Neural cell (in vitro differentiated cells): Measurements from ENCODE around the gene NUP107. TPM values are rescaled to one million over a fixed set of nuclear protein-coding genes. Genes with fewer than 3 reads are reported as not detected.

ENCODE experiments used
- H2AFZ ChIP-seq: fragments of 200-600, 300-800 bp; sonication (generic), shearing (Covaris generic); 2 replicates; pipeline ENCODE4 v1.6.0; 2014; ENCODE audit warnings: low read depth, mild to moderate bottlenecking, antibody characterized with exemption, low read length, moderate library complexity
- H3F3A ChIP-seq: fragments of 200-600 bp; shearing (Covaris generic); 2 replicates; pipeline ENCODE4 v1.6.1; 2016; ENCODE audit warnings: mild to moderate bottlenecking, moderate library complexity, mixed read lengths, antibody characterized with exemption, low read length; ENCODE audit not compliant: insufficient read depth, poor library complexity, severe bottlenecking
- H3K27ac ChIP-seq: fragments of 200-600, 300-800 bp; sonication (generic), shearing (Covaris generic); 2 replicates; pipeline ENCODE4 v1.5.1; 2014; ENCODE audit warnings: mild to moderate bottlenecking, low read length, moderate library complexity
- H3K27me3 ChIP-seq: fragments of 300-800, 200-600 bp; sonication (generic), shearing (Covaris generic); 2 replicates; pipeline ENCODE4 v1.6.0; 2014; ENCODE audit warnings: mild to moderate bottlenecking, low read depth, low read length, moderate library complexity; ENCODE audit not compliant: insufficient read depth
- H3K36me3 ChIP-seq: fragments of 300-800, 200-600 bp; sonication (generic), shearing (Covaris generic); 2 replicates; pipeline ENCODE4 v1.5.1; 2014; ENCODE audit warnings: mild to moderate bottlenecking, antibody characterized with exemption, low read length, moderate library complexity; ENCODE audit not compliant: insufficient read depth
- H3K4me2 ChIP-seq: fragments of 300-800, 200-600 bp; sonication (generic), shearing (Covaris generic); 2 replicates; pipeline ENCODE4 v1.6.0; 2014; ENCODE audit warnings: mild to moderate bottlenecking, low read length
- H3K4me3 ChIP-seq: fragments of 300-800, 200-600 bp; sonication (generic), shearing (Covaris generic); 2 replicates; pipeline ENCODE4 v1.5.1; 2014; ENCODE audit warnings: mild to moderate bottlenecking, low read length, moderate library complexity
- H3K79me2 ChIP-seq: fragments of 200-600 bp; shearing (Covaris generic); replicated peaks from 2 replicates; pipeline ENCODE4 v1.6.0; 2014; ENCODE audit warnings: mild to moderate bottlenecking, low read length, moderate library complexity; ENCODE audit not compliant: insufficient read depth
- H3K9ac ChIP-seq: fragments of 300-800, 200-600 bp; sonication (generic), shearing (Covaris generic); 2 replicates; pipeline ENCODE4 v1.6.1; 2016; ENCODE audit warnings: mild to moderate bottlenecking, low read length, mixed read lengths
- H3K9me2 ChIP-seq: fragments of 200-600 bp; shearing (Covaris generic); 2 replicates; pipeline ENCODE4 v1.6.1; 2016; ENCODE audit warnings: mild to moderate bottlenecking, low read length, mixed read lengths; ENCODE audit not compliant: insufficient read depth
- H3K9me3 ChIP-seq: fragments of 200-600, 300-800 bp; sonication (generic), shearing (Covaris generic); 2 replicates; pipeline ENCODE4 v1.6.1; 2016; ENCODE audit warnings: mild to moderate bottlenecking, mixed run types, low read length, moderate library complexity, mixed read lengths
- H4K20me1 ChIP-seq: fragments of 200-600 bp; shearing (Covaris generic); 2 replicates; pipeline ENCODE4 v1.6.1; 2016; ENCODE audit warnings: mild to moderate bottlenecking, mixed run types; ENCODE audit not compliant: insufficient read depth
- EP300 ChIP-seq: fragments of 450-650 bp; conservative IDR thresholded peaks from 2 replicates; pipeline ENCODE4 v1.6.1; 2014; ENCODE audit warnings: antibody characterized with exemption, mild to moderate bottlenecking, moderate library complexity; ENCODE audit not compliant: poor library complexity, severe bottlenecking
- EZH2 ChIP-seq: fragments of 200-600, 300-800 bp; shearing (Covaris generic), sonication (generic); IDR thresholded peaks from 2 replicates; pipeline ENCODE4 v1.6.1; 2014; ENCODE audit warnings: antibody characterized with exemption, low read length, borderline replicate concordance, mild to moderate bottlenecking; ENCODE audit not compliant: insufficient read depth, poor library complexity, severe bottlenecking
- MXI1 ChIP-seq: fragments of 450-650 bp; conservative IDR thresholded peaks from 2 replicates; pipeline ENCODE4 v1.6.1; 2014; ENCODE audit warnings: antibody characterized with exemption, mild to moderate bottlenecking; ENCODE audit not compliant: poor library complexity, severe bottlenecking
- POLR2AphosphoS5 ChIP-seq: IDR thresholded peaks from 2 replicates; pipeline ENCODE4 v1.6.1; 2012
- RAD21 ChIP-seq: fragments of 450-650 bp; conservative IDR thresholded peaks from 2 replicates; pipeline ENCODE4 v1.6.1; 2014; ENCODE audit warnings: antibody characterized with exemption, mild to moderate bottlenecking, moderate library complexity
- SMC3 ChIP-seq: fragments of 450-650 bp; conservative IDR thresholded peaks from 2 replicates; pipeline ENCODE4 v1.6.1; 2014; ENCODE audit warnings: antibody characterized with exemption, mild to moderate bottlenecking, moderate library complexity; ENCODE audit not compliant: poor library complexity
- TAF1 ChIP-seq: IDR thresholded peaks from 2 replicates; pipeline ENCODE4 v1.6.1; 2012; ENCODE audit warnings: low read depth
- polyA plus RNA-seq: library from polyadenylated mRNA; depleted of rRNA; stranded (reverse); fragments of >200 nt; gene quantifications from 2 replicates; pipeline ENCODE4 v1.2.3, GENCODE V29; 2014
- TF ChIP-seq, protein P1 (sequence below): IDR thresholded peaks from 2 replicates; pipeline ENCODE4 v1.6.1; 2012; ENCODE audit warnings: borderline replicate concordance
- TF ChIP-seq, protein P2 (sequence below): fragments of 450-650 bp; IDR thresholded peaks from 2 replicates; pipeline ENCODE4 v1.5.1; 2014; ENCODE audit warnings: antibody characterized with exemption, mild to moderate bottlenecking, moderate library complexity; ENCODE audit not compliant: poor library complexity, severe bottlenecking

NUP107 gene
- polyA plus RNA-seq, 1 donor from 2014 or later: 64.1 TPM

DNA sequence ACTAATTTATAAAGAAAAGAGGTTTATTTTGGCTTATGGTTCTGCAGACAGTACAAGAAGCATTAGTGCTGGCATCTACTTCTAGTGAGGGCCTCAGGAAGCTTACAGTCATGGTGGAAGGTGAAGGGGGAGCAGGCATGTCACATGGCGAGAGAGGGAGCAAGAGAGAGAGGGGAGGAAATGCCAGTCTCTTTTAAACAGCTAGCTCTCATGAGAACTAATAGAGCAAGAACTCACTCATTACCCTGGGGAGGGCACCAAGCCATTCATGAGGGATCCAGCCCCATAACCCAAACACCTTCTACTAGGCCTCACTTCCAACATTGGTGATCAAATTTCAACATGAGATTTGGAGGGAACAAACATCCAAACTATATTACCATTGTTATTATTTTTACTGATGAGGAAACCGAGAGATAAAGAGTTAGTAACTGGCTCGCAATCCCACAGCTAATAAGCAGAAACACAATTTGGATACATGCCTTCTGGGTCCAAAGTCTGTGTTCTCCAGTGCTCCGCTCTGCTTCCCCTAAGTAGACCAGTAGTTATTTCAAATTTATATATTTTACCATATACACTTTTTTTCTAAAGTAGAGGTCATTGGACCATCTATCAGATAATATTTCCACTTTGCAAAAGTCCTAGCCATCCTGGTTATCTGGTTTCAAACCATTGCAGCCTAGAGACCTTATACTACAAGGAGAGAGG lies 68.9 kb downstream of the NUP107 start:
- Histone ChIP-seq H3K9me3 (no peaks in the 10 kb centered on the region), H3K4me3 (no peak overlapping the region), H3K36me3 (peaks cover 6% of the 10 kb centered on the region), H3K27me3 (no peaks in the 10 kb centered on the region), H3K9me2 (no peaks in the 10 kb centered on the region), H4K20me1 (no peaks in the 10 kb centered on the region), H3K4me2 (no peak overlapping the region), H3K27ac (no peak overlapping the region), H3K9ac (no peak overlapping the region), H2AFZ (no peak overlapping the region), H3K79me2 (no peaks in the 10 kb centered on the region), H3F3A (no peaks in the 10 kb centered on the region)
- TF ChIP-seq, protein P1, sequence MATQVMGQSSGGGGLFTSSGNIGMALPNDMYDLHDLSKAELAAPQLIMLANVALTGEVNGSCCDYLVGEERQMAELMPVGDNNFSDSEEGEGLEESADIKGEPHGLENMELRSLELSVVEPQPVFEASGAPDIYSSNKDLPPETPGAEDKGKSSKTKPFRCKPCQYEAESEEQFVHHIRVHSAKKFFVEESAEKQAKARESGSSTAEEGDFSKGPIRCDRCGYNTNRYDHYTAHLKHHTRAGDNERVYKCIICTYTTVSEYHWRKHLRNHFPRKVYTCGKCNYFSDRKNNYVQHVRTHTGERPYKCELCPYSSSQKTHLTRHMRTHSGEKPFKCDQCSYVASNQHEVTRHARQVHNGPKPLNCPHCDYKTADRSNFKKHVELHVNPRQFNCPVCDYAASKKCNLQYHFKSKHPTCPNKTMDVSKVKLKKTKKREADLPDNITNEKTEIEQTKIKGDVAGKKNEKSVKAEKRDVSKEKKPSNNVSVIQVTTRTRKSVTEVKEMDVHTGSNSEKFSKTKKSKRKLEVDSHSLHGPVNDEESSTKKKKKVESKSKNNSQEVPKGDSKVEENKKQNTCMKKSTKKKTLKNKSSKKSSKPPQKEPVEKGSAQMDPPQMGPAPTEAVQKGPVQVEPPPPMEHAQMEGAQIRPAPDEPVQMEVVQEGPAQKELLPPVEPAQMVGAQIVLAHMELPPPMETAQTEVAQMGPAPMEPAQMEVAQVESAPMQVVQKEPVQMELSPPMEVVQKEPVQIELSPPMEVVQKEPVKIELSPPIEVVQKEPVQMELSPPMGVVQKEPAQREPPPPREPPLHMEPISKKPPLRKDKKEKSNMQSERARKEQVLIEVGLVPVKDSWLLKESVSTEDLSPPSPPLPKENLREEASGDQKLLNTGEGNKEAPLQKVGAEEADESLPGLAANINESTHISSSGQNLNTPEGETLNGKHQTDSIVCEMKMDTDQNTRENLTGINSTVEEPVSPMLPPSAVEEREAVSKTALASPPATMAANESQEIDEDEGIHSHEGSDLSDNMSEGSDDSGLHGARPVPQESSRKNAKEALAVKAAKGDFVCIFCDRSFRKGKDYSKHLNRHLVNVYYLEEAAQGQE: no peak
- TF ChIP-seq POLR2AphosphoS5: no peak
- no peak for TF ChIP-seq TAF1
- TF ChIP-seq, protein P2, sequence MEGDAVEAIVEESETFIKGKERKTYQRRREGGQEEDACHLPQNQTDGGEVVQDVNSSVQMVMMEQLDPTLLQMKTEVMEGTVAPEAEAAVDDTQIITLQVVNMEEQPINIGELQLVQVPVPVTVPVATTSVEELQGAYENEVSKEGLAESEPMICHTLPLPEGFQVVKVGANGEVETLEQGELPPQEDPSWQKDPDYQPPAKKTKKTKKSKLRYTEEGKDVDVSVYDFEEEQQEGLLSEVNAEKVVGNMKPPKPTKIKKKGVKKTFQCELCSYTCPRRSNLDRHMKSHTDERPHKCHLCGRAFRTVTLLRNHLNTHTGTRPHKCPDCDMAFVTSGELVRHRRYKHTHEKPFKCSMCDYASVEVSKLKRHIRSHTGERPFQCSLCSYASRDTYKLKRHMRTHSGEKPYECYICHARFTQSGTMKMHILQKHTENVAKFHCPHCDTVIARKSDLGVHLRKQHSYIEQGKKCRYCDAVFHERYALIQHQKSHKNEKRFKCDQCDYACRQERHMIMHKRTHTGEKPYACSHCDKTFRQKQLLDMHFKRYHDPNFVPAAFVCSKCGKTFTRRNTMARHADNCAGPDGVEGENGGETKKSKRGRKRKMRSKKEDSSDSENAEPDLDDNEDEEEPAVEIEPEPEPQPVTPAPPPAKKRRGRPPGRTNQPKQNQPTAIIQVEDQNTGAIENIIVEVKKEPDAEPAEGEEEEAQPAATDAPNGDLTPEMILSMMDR: no peak
- TF ChIP-seq EP300: no peak
- TF ChIP-seq MXI1: no peak
- TF ChIP-seq EZH2: no peak
- TF ChIP-seq SMC3: no peak
- TF ChIP-seq RAD21: no peak

DNA sequence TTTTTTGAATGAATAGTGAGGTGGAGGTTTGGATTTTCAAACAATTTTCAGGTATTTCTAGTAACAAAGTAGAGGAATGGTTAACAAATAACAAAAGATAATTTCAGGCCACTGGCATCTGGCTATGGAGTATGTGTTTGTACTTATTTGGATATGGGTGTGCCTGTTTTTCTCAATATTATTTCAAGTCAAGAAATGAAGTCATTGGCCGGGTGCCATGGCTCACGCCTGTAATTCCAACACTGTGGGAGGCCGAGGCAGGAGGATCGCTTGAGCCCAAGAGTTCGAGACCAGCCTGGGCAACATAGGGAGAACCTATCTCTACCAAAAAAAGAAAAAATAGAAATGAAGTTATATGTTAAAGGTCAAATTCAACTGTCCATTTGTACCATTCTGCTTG lies 73.1 kb downstream of the NUP107 start:
- Histone ChIP-seq H3K9me2 (no peaks in the 10 kb centered on the region), H2AFZ (no peak overlapping the region), H3K4me3 (no peak overlapping the region), H4K20me1 (no peaks in the 10 kb centered on the region), H3K4me2 (no peak overlapping the region), H3K36me3 (peaks cover 8% of the 10 kb centered on the region), H3F3A (no peaks in the 10 kb centered on the region), H3K79me2 (no peaks in the 10 kb centered on the region), H3K9me3 (no peaks in the 10 kb centered on the region), H3K27me3 (no peaks in the 10 kb centered on the region), H3K27ac (no peak overlapping the region), H3K9ac (no peak overlapping the region)
- TF ChIP-seq SMC3 (no peak), EZH2 (no peak), EP300 (no peak), RAD21 (no peak), POLR2AphosphoS5 (no peak), TAF1 (no peak), MXI1 (no peak)
- TF ChIP-seq, protein P1: no peak
- TF ChIP-seq, protein P2: no peak
